LHCN-M2 (cell line): ENCODE results near the gene ETS2. TPM values are rescaled to one million over a fixed set of nuclear protein-coding genes. Genes with fewer than 3 reads are reported as not detected.
A peak's percentile ranks its signal among the peaks of the same experiment; 100 is the strongest.
"Not testable (repeated sequence)": the region's sequence is repeated elsewhere in the genome, so short reads cannot be mapped to it uniquely, and the experiment has no call there.

Experiments used
- DNase-seq: peaks from one replicate; pipeline ENCODE4 v3.0.0-alpha.2; 2012; ENCODE audit warnings: low read depth
- total RNA-seq: library from RNA; depleted of rRNA; stranded (reverse); fragments of >200 nt; gene quantifications from 2 replicates; pipeline ENCODE4 v1.2.3, GENCODE V29; 2014

ETS2 gene
- total RNA-seq, 1 experiment from 2014 or later = 7.3 TPM

GRCh38 chr21:38817371-38818324 is 11.9 kb downstream of the ETS2 start:
- DNase-seq = peak; percentile 79

DNA sequence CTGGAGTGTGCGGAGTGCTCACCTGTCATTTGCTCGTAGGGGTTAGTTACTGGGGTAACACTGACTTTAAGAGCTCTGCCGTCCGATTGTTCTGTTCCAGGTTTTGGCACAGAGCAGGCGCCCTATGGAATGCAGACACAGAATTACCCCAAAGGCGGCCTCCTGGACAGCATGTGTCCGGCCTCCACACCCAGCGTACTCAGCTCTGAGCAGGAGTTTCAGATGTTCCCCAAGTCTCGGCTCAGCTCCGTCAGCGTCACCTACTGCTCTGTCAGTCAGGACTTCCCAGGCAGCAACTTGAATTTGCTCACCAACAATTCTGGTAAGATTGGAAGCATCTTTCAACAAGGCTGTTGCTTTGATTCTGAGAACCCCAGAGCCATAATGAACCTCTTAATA is 12.6 kb downstream of the ETS2 start:
- no peak for DNase-seq

DNA sequence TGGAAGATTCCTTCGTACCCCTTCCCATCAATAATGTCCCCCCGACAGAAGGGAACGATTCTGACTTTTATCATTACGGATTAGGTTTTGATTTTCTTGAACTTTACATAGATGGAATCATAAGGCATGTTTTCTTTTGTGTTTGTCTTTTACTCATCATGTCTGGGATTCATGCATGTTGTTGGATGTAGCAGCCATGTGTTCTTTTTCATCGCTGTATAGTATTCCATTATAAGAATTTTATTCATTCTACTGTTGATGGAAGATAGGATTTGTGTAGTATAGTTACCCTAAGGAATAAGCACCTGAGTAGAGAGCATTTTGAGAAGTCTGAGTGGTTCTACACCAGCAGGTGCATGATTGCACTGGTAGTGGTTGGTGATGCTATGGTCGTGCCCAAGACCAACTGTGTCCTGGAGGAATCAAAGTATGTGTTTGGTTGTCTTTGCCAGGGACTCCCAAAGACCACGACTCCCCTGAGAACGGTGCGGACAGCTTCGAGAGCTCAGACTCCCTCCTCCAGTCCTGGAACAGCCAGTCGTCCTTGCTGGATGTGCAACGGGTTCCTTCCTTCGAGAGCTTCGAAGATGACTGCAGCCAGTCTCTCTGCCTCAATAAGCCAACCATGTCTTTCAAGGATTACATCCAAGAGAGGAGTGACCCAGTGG is 13.5 kb downstream of the ETS2 start:
- no peak for DNase-seq

GRCh38 chr21:38819719-38820159 is 14.0 kb downstream of the ETS2 start:
- DNase-seq = peak; percentile 63

GRCh38 chr21:38820471-38821239 is 14.9 kb downstream of the ETS2 start:
- no peak for DNase-seq

DNA sequence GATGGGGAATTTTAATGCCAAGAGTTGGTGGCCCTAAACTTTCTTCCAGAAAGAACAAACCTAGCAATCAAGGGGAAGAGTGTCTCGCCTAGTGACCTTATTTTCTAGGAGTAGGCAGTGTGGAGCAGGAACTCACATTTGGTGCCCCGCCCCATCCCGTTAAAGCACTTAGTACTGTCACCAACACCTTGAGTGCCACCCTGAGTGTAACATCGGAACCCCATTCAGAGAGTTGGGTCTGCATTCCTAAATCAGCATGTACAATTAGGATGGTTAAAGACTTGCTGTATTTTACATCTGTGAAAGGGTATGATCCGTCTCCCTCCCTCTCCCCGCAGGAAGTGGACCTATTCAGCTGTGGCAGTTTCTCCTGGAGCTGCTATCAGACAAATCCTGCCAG is 15.5 kb downstream of the ETS2 start:
- no peak for DNase-seq

- DNase-seq = no peak
Observed at GRCh38 chr21:38821959-38822682, 16.4 kb downstream of the ETS2 start.

- no peak for DNase-seq
Observed at GRCh38 chr21:38822778-38823238, 17.1 kb downstream of the ETS2 start.

DNA sequence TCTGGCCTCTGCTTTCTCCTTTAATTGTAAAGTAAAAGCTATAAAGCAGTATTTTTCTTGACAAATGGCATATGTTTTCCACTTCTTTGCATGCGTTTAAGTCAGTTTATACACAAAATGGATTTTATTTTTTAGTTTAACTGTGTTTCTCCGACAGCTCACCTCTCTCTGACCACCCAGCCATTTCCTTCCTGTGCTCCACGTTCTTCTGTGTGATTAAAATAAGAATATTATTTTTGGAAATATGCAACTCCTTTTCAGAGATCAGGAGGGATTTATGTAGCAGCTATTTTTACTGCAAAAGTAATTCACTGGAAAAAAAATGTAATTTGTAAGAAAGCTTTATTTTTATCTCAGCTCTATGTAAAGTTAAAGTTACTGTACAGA is 18.0 kb downstream of the ETS2 start:
- no peak for DNase-seq

- DNase-seq = no peak
Observed at GRCh38 chr21:38824124-38824822, 18.5 kb downstream of the ETS2 start.

DNA sequence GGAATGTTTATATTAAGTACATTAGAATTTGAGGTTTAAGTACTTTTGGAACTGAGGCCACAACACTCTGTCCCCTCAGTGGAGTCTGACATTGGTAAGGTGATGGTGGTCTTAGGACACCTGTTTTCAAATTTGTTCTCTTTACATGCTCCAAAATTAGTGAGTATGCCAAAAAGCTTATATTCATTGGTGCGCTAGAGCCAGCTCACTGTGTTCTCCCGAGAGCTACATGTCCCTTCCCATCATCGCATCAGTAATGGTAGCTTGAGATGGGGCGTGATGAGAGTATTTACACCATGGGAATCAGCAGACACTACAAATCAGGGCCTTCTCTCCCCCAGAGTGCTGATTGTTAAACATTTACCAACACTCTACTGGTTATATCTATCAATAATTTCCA is 19.5 kb downstream of the ETS2 start:
- DNase-seq = no peak

GRCh38 chr21:38825921-38826320 is 20.2 kb downstream of the ETS2 start:
- DNase-seq = no peak

DNA sequence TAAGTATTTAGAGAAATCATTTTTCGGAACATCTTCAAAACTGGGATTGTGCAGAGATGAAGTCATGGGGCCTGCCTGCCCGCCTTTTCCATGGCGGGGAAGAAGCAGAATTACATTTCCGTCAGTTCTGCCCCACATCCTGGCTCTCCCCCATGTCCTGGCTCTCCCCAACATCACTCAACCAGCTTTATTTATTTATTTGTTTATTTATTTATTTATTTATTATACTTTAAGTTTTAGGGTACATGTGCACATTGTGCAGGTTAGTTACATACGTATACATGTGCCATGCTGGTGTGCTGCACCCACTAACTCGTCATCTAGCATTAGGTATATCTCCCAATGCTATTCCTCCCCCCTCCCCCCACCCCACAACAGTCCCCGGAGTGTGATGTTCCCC is 22.4 kb downstream of the ETS2 start:
- DNase-seq = not testable (repeated sequence)

DNA sequence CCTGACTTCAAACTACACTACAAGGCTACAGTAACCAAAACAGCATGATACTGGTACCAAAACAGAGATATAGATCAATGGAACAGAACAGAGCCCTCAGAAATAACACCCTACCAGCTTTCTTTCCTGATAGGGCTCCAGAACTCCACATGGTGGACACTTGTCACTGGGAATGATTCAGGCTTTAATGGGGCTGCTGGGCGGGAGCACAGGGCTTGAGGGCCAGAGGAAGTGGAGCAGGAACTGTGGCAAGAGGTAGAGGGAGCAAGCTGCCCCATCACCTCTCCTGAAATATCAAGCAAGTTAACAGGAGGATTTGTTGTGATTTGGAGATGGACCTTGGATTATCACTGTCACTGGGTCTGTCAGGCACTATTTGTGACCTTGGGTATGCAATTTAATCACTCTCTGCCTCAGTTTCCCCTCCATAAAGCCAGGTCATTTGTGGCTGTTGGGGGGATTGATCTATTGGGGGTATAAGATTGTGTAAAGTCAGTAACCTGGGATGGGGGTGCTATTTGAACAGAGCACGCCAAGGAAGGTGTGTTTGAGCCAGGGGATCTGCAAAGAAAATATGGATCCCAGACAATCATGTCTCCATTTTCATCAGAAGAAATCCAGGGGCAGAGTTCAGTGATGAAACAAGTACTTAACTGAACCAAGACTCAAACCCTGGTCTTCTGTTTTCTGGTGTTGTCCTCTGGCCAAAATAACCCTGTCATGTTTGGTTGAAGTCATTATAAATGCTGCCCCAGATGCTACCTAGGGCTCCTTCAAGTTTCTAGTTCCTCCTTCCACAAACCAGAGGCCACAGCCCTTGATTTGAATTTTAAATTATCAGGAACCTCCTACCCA is 25.2 kb downstream of the ETS2 start:
- DNase-seq = no peak

GRCh38 chr21:38831526-38832467 is 26.1 kb downstream of the ETS2 start:
- peak; percentile 93 for DNase-seq

DNA sequence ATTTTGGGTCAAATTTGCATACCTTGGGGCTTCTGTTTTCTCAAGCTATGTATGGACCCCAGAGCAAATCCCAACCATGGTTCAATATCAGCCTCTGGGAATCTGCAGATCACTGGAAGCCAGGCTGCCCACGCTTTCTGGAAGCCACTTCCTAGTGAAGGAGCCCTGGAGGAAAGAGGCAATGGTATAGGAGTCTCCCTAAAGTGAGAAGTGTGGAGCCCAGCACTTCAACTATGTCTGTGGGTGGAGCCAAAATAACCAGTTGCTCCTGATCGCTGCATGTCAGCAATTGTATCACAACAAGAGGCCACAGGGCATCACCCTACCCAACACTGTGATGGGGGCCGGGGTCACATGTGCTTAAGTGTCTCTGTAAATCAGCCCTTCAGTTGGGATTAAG is 26.9 kb downstream of the ETS2 start:
- no peak for DNase-seq

- no peak for DNase-seq
Observed at GRCh38 chr21:38833117-38833516, 27.4 kb downstream of the ETS2 start.

DNA sequence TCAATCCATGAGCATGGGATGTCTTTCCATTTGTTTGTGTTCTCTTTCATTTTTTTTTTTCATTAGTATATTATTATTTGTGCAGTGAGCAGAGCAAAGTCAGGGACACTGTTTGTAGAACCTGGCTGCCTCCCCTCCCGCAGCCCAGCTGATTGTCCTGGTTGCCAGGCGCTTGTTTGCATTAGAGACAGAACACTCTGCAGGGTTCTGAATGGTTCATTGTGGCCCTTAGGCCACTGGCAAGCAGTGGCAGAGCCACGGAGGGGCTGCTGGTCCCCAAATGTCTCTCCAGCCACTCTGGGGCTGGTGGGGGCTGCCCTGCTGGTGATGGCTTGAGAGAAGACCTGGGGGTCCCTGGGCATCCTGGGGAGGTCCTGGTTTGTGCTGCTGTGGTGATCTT is 29.0 kb downstream of the ETS2 start:
- no peak for DNase-seq
